ENCODE data around the gene MEDAG.

MEDAG gene

GRCh38 chr13:30916991-30917390 is 10.9 kb downstream of the MEDAG start:
- no peak overlapping the region for H3K4ac ChIP-seq (ENCODE audit: low read depth, low read length)
- H3K27me3 ChIP-seq (ENCODE audit: insufficient read depth, low read length, poor library complexity) = no peaks in the 10 kb centered on the region
- H3K56ac ChIP-seq (ENCODE audit: low read length) = no peak overlapping the region
- no peaks in the 10 kb centered on the region for H3K79me1 ChIP-seq (ENCODE audit: low read length)
- H3K9ac ChIP-seq (ENCODE audit: low read length) = no peak overlapping the region
- no peaks in the 10 kb centered on the region for H3K79me2 ChIP-seq (ENCODE audit: control insufficient read depth, insufficient read depth, low read length)
- no peak overlapping the region for H2BK5ac ChIP-seq (ENCODE audit: low read length)
- H4K5ac ChIP-seq (ENCODE audit: low read length) = no peak overlapping the region
- WGBS (ENCODE audit: extremely low coverage, insufficient coverage, low lambda C conversion rate) = no CpG with 5 or more reads among the region's 6 CpGs
- no peak for DNase-seq
- H3K18ac ChIP-seq (ENCODE audit: low read length) = no peak overlapping the region
- H3K4me2 ChIP-seq (ENCODE audit: low read length) = no peak overlapping the region
- no peak overlapping the region for H3K23ac ChIP-seq (ENCODE audit: low read length)
- no peak overlapping the region for H2BK120ac ChIP-seq (ENCODE audit: low read depth, low read length)
- H2AK5ac ChIP-seq (ENCODE audit: low read length) = no peak overlapping the region
- no peaks in the 10 kb centered on the region for H3K4me1 ChIP-seq (ENCODE audit: control insufficient read depth, low read depth, low read length)
- no peak overlapping the region for H3K4me3 ChIP-seq (ENCODE audit: low read length)
- H4K8ac ChIP-seq (ENCODE audit: low read depth, low read length) = no peak overlapping the region
- H2BK15ac ChIP-seq (replicated peaks; ENCODE audit: low read depth) = no peak overlapping the region
- no peaks in the 10 kb centered on the region for H3K36me3 ChIP-seq (ENCODE audit: control insufficient read depth, insufficient read depth, low read length)
- no peak overlapping the region for H3K27ac ChIP-seq (ENCODE audit: low read depth, low read length)

- no peak overlapping the region for H4K5ac ChIP-seq (ENCODE audit: low read length)
- no peak overlapping the region for H3K9ac ChIP-seq (ENCODE audit: low read length)
- H3K23ac ChIP-seq (ENCODE audit: low read length) = no peak overlapping the region
- H3K79me1 ChIP-seq (ENCODE audit: low read length) = no peaks in the 10 kb centered on the region
- no peaks in the 10 kb centered on the region for H3K4me1 ChIP-seq (ENCODE audit: control insufficient read depth, low read depth, low read length)
- H3K4me3 ChIP-seq (ENCODE audit: low read length) = no peak overlapping the region
- no peaks in the 10 kb centered on the region for H3K79me2 ChIP-seq (ENCODE audit: control insufficient read depth, insufficient read depth, low read length)
- H2BK5ac ChIP-seq (ENCODE audit: low read length) = no peak overlapping the region
- no peak overlapping the region for H3K4ac ChIP-seq (ENCODE audit: low read depth, low read length)
- no peak overlapping the region for H3K4me2 ChIP-seq (ENCODE audit: low read length)
- no peak overlapping the region for H3K18ac ChIP-seq (ENCODE audit: low read length)
- H3K27ac ChIP-seq (ENCODE audit: low read depth, low read length) = no peak overlapping the region
- no peaks in the 10 kb centered on the region for H3K36me3 ChIP-seq (ENCODE audit: control insufficient read depth, insufficient read depth, low read length)
- DNase-seq = no peak
- no peak overlapping the region for H3K56ac ChIP-seq (ENCODE audit: low read length)
- no CpG with 5 or more reads among the region's 6 CpGs for WGBS (ENCODE audit: extremely low coverage, insufficient coverage, low lambda C conversion rate)
- H2BK15ac ChIP-seq (replicated peaks; ENCODE audit: low read depth) = no peak overlapping the region
- no peak overlapping the region for H2AK5ac ChIP-seq (ENCODE audit: low read length)
- H4K8ac ChIP-seq (ENCODE audit: low read depth, low read length) = no peak overlapping the region
- H3K27me3 ChIP-seq (ENCODE audit: insufficient read depth, low read length, poor library complexity) = no peaks in the 10 kb centered on the region
- H2BK120ac ChIP-seq (ENCODE audit: low read depth, low read length) = no peak overlapping the region
Measured at GRCh38 chr13:30918662-30919405, 12.8 kb downstream of the MEDAG start.

- Histone ChIP-seq H3K4me1 (ENCODE audit: control insufficient read depth, low read depth, low read length) (no peaks in the 10 kb centered on the region), H2BK15ac (replicated peaks; ENCODE audit: low read depth) (no peak overlapping the region), H3K79me1 (ENCODE audit: low read length) (no peaks in the 10 kb centered on the region), H3K23ac (ENCODE audit: low read length) (no peak overlapping the region), H3K4me2 (ENCODE audit: low read length) (no peak overlapping the region), H2BK120ac (ENCODE audit: low read depth, low read length) (no peak overlapping the region), H3K56ac (ENCODE audit: low read length) (no peak overlapping the region), H3K79me2 (ENCODE audit: control insufficient read depth, insufficient read depth, low read length) (no peaks in the 10 kb centered on the region), H3K27ac (ENCODE audit: low read depth, low read length) (no peak overlapping the region), H4K5ac (ENCODE audit: low read length) (no peak overlapping the region), H3K18ac (ENCODE audit: low read length) (no peak overlapping the region), H4K8ac (ENCODE audit: low read depth, low read length) (no peak overlapping the region), H2BK5ac (ENCODE audit: low read length) (no peak overlapping the region), H2AK5ac (ENCODE audit: low read length) (no peak overlapping the region), H3K36me3 (ENCODE audit: control insufficient read depth, insufficient read depth, low read length) (no peaks in the 10 kb centered on the region), H3K9ac (ENCODE audit: low read length) (no peak overlapping the region), H3K4me3 (ENCODE audit: low read length) (no peak overlapping the region), H3K27me3 (ENCODE audit: insufficient read depth, low read length, poor library complexity) (no peaks in the 10 kb centered on the region), H3K4ac (ENCODE audit: low read depth, low read length) (no peak overlapping the region)
- WGBS (ENCODE audit: extremely low coverage, insufficient coverage, low lambda C conversion rate) = no CpG with 5 or more reads among the region's 5 CpGs
- no peak for DNase-seq
Measured at GRCh38 chr13:30920162-30920909, 14.3 kb downstream of the MEDAG start.

- H2AK5ac ChIP-seq (ENCODE audit: low read length) = no peak overlapping the region
- no peak overlapping the region for H3K27ac ChIP-seq (ENCODE audit: low read depth, low read length)
- no peak overlapping the region for H3K9ac ChIP-seq (ENCODE audit: low read length)
- no peak overlapping the region for H2BK15ac ChIP-seq (replicated peaks; ENCODE audit: low read depth)
- H4K5ac ChIP-seq (ENCODE audit: low read length) = no peak overlapping the region
- no peak overlapping the region for H3K4ac ChIP-seq (ENCODE audit: low read depth, low read length)
- no CpG with 5 or more reads among the region's 1 CpG for WGBS (ENCODE audit: extremely low coverage, insufficient coverage, low lambda C conversion rate)
- no peak overlapping the region for H3K4me3 ChIP-seq (ENCODE audit: low read length)
- no peak overlapping the region for H2BK5ac ChIP-seq (ENCODE audit: low read length)
- no peak overlapping the region for H2BK120ac ChIP-seq (ENCODE audit: low read depth, low read length)
- no peak for DNase-seq
- no peaks in the 10 kb centered on the region for H3K4me1 ChIP-seq (ENCODE audit: control insufficient read depth, low read depth, low read length)
- H3K4me2 ChIP-seq (ENCODE audit: low read length) = no peak overlapping the region
- H3K79me2 ChIP-seq (ENCODE audit: control insufficient read depth, insufficient read depth, low read length) = no peaks in the 10 kb centered on the region
- H3K56ac ChIP-seq (ENCODE audit: low read length) = no peak overlapping the region
- H3K79me1 ChIP-seq (ENCODE audit: low read length) = no peaks in the 10 kb centered on the region
- no peaks in the 10 kb centered on the region for H3K36me3 ChIP-seq (ENCODE audit: control insufficient read depth, insufficient read depth, low read length)
- H4K8ac ChIP-seq (ENCODE audit: low read depth, low read length) = no peak overlapping the region
- H3K27me3 ChIP-seq (ENCODE audit: insufficient read depth, low read length, poor library complexity) = no peaks in the 10 kb centered on the region
- H3K23ac ChIP-seq (ENCODE audit: low read length) = no peak overlapping the region
- H3K18ac ChIP-seq (ENCODE audit: low read length) = no peak overlapping the region
Measured at GRCh38 chr13:30923418-30923817, 17.3 kb downstream of the MEDAG start.

- Histone ChIP-seq H2BK15ac (replicated peaks; ENCODE audit: low read depth) (no peak overlapping the region), H3K23ac (ENCODE audit: low read length) (no peak overlapping the region), H3K4me3 (ENCODE audit: low read length) (no peak overlapping the region), H3K4me1 (ENCODE audit: control insufficient read depth, low read depth, low read length) (no peaks in the 10 kb centered on the region), H3K9ac (ENCODE audit: low read length) (no peak overlapping the region), H3K27ac (ENCODE audit: low read depth, low read length) (no peak overlapping the region), H3K56ac (ENCODE audit: low read length) (no peak overlapping the region), H3K18ac (ENCODE audit: low read length) (no peak overlapping the region), H3K36me3 (ENCODE audit: control insufficient read depth, insufficient read depth, low read length) (no peaks in the 10 kb centered on the region), H2AK5ac (ENCODE audit: low read length) (no peak overlapping the region), H2BK120ac (ENCODE audit: low read depth, low read length) (no peak overlapping the region), H4K5ac (ENCODE audit: low read length) (no peak overlapping the region), H2BK5ac (ENCODE audit: low read length) (no peak overlapping the region), H3K4me2 (ENCODE audit: low read length) (no peak overlapping the region), H3K79me1 (ENCODE audit: low read length) (no peaks in the 10 kb centered on the region), H3K4ac (ENCODE audit: low read depth, low read length) (no peak overlapping the region), H3K79me2 (ENCODE audit: control insufficient read depth, insufficient read depth, low read length) (no peaks in the 10 kb centered on the region), H3K27me3 (ENCODE audit: insufficient read depth, low read length, poor library complexity) (no peaks in the 10 kb centered on the region), H4K8ac (ENCODE audit: low read depth, low read length) (no peak overlapping the region)
- DNase-seq = no peak
- WGBS (ENCODE audit: extremely low coverage, insufficient coverage, low lambda C conversion rate) = no CpG with 5 or more reads among the region's 3 CpGs
Measured at GRCh38 chr13:30924721-30925120, 18.6 kb downstream of the MEDAG start.
